HG03108 (cell line): ENCODE results near the gene LTBP4.
A peak's percentile ranks its signal among the peaks of the same experiment; 100 is the strongest.

Source experiments
- ATAC-seq: cut with Tn5 transposase; IDR thresholded peaks from one replicate; pipeline ENCODE4 v1.9.1; 2021; ENCODE audit warnings: moderate library complexity; ENCODE audit not compliant: unreplicated experiment

Gene LTBP4

GRCh38 chr19:40592170-40592569 lies 9.0 kb upstream of the LTBP4 start:
- ATAC-seq: peak; percentile 51

- no peak for ATAC-seq
Observed at GRCh38 chr19:40594255-40594654, 6.9 kb upstream of the LTBP4 start.

GRCh38 chr19:40594657-40595091 lies 6.5 kb upstream of the LTBP4 start:
- no peak for ATAC-seq

GRCh38 chr19:40596608-40597328 lies 4.4 kb upstream of the LTBP4 start:
- ATAC-seq: no peak

GRCh38 chr19:40597329-40597838 lies 3.8 kb upstream of the LTBP4 start:
- no peak for ATAC-seq

GRCh38 chr19:40598121-40598917 lies 2.9 kb upstream of the LTBP4 start:
- ATAC-seq: no peak

- no peak for ATAC-seq
Observed at GRCh38 chr19:40598918-40599307, 2.3 kb upstream of the LTBP4 start.

GRCh38 chr19:40599331-40599901 lies 1.8 kb upstream of the LTBP4 start:
- no peak for ATAC-seq

- ATAC-seq: no peak
Observed at GRCh38 chr19:40599902-40600569, 1.1 kb upstream of the LTBP4 start.

GRCh38 chr19:40600570-40601133 lies 517 bp upstream of the LTBP4 start:
- no peak for ATAC-seq

- ATAC-seq: no peak
Observed at GRCh38 chr19:40603071-40603388, 1.9 kb downstream of the LTBP4 start.

GRCh38 chr19:40603389-40604170 lies 2.4 kb downstream of the LTBP4 start:
- ATAC-seq: peak; percentile 67

- no peak for ATAC-seq
Observed at GRCh38 chr19:40604171-40604646, 3.0 kb downstream of the LTBP4 start.

- ATAC-seq: no peak
Observed at GRCh38 chr19:40604647-40605215, 3.6 kb downstream of the LTBP4 start.

GRCh38 chr19:40605216-40605971 lies 4.2 kb downstream of the LTBP4 start:
- ATAC-seq: peak; percentile 29

GRCh38 chr19:40607311-40608239 lies 6.4 kb downstream of the LTBP4 start:
- no peak for ATAC-seq

GRCh38 chr19:40608240-40608621 lies 7.1 kb downstream of the LTBP4 start:
- ATAC-seq: no peak

GRCh38 chr19:40608957-40609356 lies 7.8 kb downstream of the LTBP4 start:
- no peak for ATAC-seq
